WTC11 (cell line): ENCODE results near the gene CD2. TPM values are rescaled to one million over a fixed set of nuclear protein-coding genes. Genes with fewer than 3 reads are reported as not detected.

ENCODE experiments used
- ATAC-seq: fragments of 200-7000 bp; cut with Tn5 transposase; 2 replicates; pipeline ENCODE4 v1.10.0; 2021; ENCODE audit warnings: mild to moderate bottlenecking, moderate library complexity
- CTCF ChIA-PET: fragments of 300-600 bp; sonication (Branson Sonifier 250); formaldehyde crosslinking; loops from one replicate; lab custom pipeline; 2021; ENCODE audit warnings: antibody characterized with exemption; lab: Charles Lee
- POLR2A ChIA-PET: fragments of 350-600 bp; sonication (Branson Sonifier 250); formaldehyde crosslinking; loops from one replicate; lab custom pipeline; 2021; ENCODE audit warnings: antibody characterized with exemption; lab: Charles Lee
- DNase-seq: peaks from one replicate; pipeline ENCODE4 v3.0.0; 2021; ENCODE audit warnings: low spot score
- H3K27ac Mint-ChIP-seq: 2 replicates; pipeline ENCODE4 v1.8.0; 2021; ENCODE audit warnings: mixed read lengths
- H3K27me3 Mint-ChIP-seq: 2 replicates; pipeline ENCODE4 v1.8.0; 2021; ENCODE audit warnings: low read depth, mild to moderate bottlenecking, moderate library complexity, mixed read lengths
- H3K36me3 Mint-ChIP-seq: 2 replicates; pipeline ENCODE4 v1.8.0; 2021; ENCODE audit warnings: mixed read lengths
- H3K4me1 Mint-ChIP-seq: 2 replicates; pipeline ENCODE4 v1.8.0; 2022; ENCODE audit warnings: mixed read lengths
- H3K4me3 Mint-ChIP-seq: 2 replicates; pipeline ENCODE4 v1.8.0; 2021; ENCODE audit warnings: mild to moderate bottlenecking, moderate library complexity, mixed read lengths
- H3K9me3 Mint-ChIP-seq: 2 replicates; pipeline ENCODE4 v1.8.0; 2021; ENCODE audit warnings: mixed read lengths
- CBFB ChIP-seq: sonication (generic); formaldehyde crosslinking; IDR thresholded peaks from 2 replicates; pipeline ENCODE4 v1.8.1; 2022; ENCODE audit warnings: mild to moderate bottlenecking, low read depth, missing genetic modification reagents
- ESRRA ChIP-seq: sonication (generic); formaldehyde crosslinking; IDR thresholded peaks from 2 replicates; pipeline ENCODE4 v1.8.1; 2022; ENCODE audit warnings: mild to moderate bottlenecking, missing genetic modification reagents, borderline replicate concordance
- FOXJ3 ChIP-seq: sonication (generic); formaldehyde crosslinking; IDR thresholded peaks from 2 replicates; pipeline ENCODE4 v1.9.0; 2021; ENCODE audit warnings: missing genetic modification reagents, mild to moderate bottlenecking, borderline replicate concordance
- NFYB ChIP-seq: sonication (generic); formaldehyde crosslinking; conservative IDR thresholded peaks from 2 replicates; pipeline ENCODE4 v1.8.0; 2022; ENCODE audit warnings: low read depth, missing genetic modification reagents
- NR1H2 ChIP-seq: sonication (generic); formaldehyde crosslinking; IDR thresholded peaks from 2 replicates; pipeline ENCODE4 v1.9.0; 2021; ENCODE audit warnings: mild to moderate bottlenecking, moderate library complexity, missing genetic modification reagents
- NR3C1 ChIP-seq: sonication (generic); formaldehyde crosslinking; conservative IDR thresholded peaks from 2 replicates; pipeline ENCODE4 v1.8.1; 2023; ENCODE audit warnings: low read depth, mild to moderate bottlenecking, missing genetic modification reagents
- RELA ChIP-seq: sonication (generic); formaldehyde crosslinking; IDR thresholded peaks from 2 replicates; pipeline ENCODE4 v1.8.1; 2022; ENCODE audit warnings: missing genetic modification reagents, mild to moderate bottlenecking, borderline replicate concordance
- SP1 ChIP-seq: sonication (generic); formaldehyde crosslinking; conservative IDR thresholded peaks from 2 replicates; pipeline ENCODE4 v1.8.1; 2022; ENCODE audit warnings: missing genetic modification reagents
- TEAD4 ChIP-seq: sonication (generic); formaldehyde crosslinking; IDR thresholded peaks from 2 replicates; pipeline ENCODE4 v1.8.0; 2022; ENCODE audit warnings: mild to moderate bottlenecking, missing genetic modification reagents
- TP53 ChIP-seq: sonication (generic); formaldehyde crosslinking; IDR thresholded peaks from 2 replicates; pipeline ENCODE4 v1.8.1; 2023; ENCODE audit warnings: mild to moderate bottlenecking, missing genetic modification reagents
- ZNF416 ChIP-seq: fragments of 250-450 bp; sonication (Bioruptor Pico); IDR thresholded peaks from 2 replicates; pipeline ENCODE4 v1.9.0; 2021; ENCODE audit warnings: mild to moderate bottlenecking, inconsistent platforms
- ZNF671 ChIP-seq: fragments of 250-450 bp; sonication (Bioruptor Pico); IDR thresholded peaks from 2 replicates; pipeline ENCODE4 v1.8.0; 2021; ENCODE audit warnings: mild to moderate bottlenecking
- total RNA-seq: library from RNA; stranded (reverse); gene quantifications from 3 replicates; pipeline ENCODE4 v1.2.3, GENCODE V29; 2021
- TF ChIP-seq, protein P1 (sequence below): sonication (generic); formaldehyde crosslinking; IDR thresholded peaks from 2 replicates; pipeline ENCODE4 v1.8.1; 2023; ENCODE audit warnings: mild to moderate bottlenecking, missing genetic modification reagents, borderline replicate concordance
- TF ChIP-seq, protein P2 (sequence below): fragments of 250-450 bp; sonication (Bioruptor Pico); IDR thresholded peaks from 2 replicates; pipeline ENCODE4 v1.9.0; 2021; ENCODE audit warnings: mild to moderate bottlenecking
- TF ChIP-seq, protein P3 (sequence below): sonication (generic); formaldehyde crosslinking; IDR thresholded peaks from 2 replicates; pipeline ENCODE4 v1.8.1; 2022; ENCODE audit warnings: mild to moderate bottlenecking, moderate library complexity, missing genetic modification reagents
- TF ChIP-seq, protein P4 (sequence below): sonication (generic); formaldehyde crosslinking; IDR thresholded peaks from 2 replicates; pipeline ENCODE4 v1.8.1; 2023; ENCODE audit warnings: mild to moderate bottlenecking, moderate library complexity, missing genetic modification reagents
- TF ChIP-seq, protein P5 (sequence below): sonication (generic); formaldehyde crosslinking; conservative IDR thresholded peaks from 2 replicates; pipeline ENCODE4 v1.8.1; 2023; ENCODE audit warnings: mild to moderate bottlenecking, low read depth, missing genetic modification reagents, moderate library complexity

Gene CD2
- total RNA-seq, 1 experiment from 2014 or later, result 0.13 TPM

DNA sequence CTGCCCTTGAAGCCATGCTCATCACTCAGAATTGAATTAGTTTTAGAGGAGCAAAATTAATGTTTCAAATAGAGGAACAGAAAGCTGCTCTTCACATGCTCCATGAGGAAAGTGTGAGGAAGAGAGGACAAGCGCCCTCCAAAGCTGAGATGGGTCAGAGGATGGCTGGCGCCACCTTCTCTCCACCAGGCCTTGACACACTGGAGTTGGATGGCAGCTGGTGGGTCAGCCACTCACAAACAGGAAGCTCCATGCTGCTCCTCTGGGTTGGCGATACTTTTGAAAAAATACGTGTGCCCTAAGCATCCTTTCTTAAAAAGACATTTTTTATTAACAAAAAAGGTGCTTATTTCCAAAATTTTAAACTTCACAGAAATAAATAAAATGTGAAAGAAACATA is 3.1 kb upstream of the CD2 start:
- H3K36me3 Mint-ChIP-seq, result peaks cover 20% of the 10 kb centered on the region
- H3K27ac Mint-ChIP-seq, result no peak overlapping the region
- ChIA-PET CTCF (interaction anchor here (0.9 to 1.1 kb wide), 2 partner anchors 13 to 67 kb away, joined by 3 to 7 read pairs; no protein-coding TSS in a partner anchor), POLR2A (no interaction called here)
- TF ChIP-seq RELA (CRISPR knock-in tag) (no peak), NR1H2 (CRISPR knock-in tag) (no peak), CBFB (CRISPR knock-in tag) (no peak), FOXJ3 (CRISPR knock-in tag) (no peak), ESRRA (CRISPR knock-in tag) (no peak)
- TF ChIP-seq, protein P1, sequence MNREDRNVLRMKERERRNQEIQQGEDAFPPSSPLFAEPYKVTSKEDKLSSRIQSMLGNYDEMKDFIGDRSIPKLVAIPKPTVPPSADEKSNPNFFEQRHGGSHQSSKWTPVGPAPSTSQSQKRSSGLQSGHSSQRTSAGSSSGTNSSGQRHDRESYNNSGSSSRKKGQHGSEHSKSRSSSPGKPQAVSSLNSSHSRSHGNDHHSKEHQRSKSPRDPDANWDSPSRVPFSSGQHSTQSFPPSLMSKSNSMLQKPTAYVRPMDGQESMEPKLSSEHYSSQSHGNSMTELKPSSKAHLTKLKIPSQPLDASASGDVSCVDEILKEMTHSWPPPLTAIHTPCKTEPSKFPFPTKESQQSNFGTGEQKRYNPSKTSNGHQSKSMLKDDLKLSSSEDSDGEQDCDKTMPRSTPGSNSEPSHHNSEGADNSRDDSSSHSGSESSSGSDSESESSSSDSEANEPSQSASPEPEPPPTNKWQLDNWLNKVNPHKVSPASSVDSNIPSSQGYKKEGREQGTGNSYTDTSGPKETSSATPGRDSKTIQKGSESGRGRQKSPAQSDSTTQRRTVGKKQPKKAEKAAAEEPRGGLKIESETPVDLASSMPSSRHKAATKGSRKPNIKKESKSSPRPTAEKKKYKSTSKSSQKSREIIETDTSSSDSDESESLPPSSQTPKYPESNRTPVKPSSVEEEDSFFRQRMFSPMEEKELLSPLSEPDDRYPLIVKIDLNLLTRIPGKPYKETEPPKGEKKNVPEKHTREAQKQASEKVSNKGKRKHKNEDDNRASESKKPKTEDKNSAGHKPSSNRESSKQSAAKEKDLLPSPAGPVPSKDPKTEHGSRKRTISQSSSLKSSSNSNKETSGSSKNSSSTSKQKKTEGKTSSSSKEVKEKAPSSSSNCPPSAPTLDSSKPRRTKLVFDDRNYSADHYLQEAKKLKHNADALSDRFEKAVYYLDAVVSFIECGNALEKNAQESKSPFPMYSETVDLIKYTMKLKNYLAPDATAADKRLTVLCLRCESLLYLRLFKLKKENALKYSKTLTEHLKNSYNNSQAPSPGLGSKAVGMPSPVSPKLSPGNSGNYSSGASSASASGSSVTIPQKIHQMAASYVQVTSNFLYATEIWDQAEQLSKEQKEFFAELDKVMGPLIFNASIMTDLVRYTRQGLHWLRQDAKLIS (CRISPR knock-in tag), result no peak
- TF ChIP-seq, protein P2, sequence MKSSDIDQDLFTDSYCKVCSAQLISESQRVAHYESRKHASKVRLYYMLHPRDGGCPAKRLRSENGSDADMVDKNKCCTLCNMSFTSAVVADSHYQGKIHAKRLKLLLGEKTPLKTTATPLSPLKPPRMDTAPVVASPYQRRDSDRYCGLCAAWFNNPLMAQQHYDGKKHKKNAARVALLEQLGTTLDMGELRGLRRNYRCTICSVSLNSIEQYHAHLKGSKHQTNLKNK, result no peak
- TF ChIP-seq, protein P3, sequence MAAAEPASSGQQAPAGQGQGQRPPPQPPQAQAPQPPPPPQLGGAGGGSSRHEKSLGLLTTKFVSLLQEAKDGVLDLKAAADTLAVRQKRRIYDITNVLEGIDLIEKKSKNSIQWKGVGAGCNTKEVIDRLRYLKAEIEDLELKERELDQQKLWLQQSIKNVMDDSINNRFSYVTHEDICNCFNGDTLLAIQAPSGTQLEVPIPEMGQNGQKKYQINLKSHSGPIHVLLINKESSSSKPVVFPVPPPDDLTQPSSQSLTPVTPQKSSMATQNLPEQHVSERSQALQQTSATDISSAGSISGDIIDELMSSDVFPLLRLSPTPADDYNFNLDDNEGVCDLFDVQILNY (CRISPR knock-in tag), result no peak
- H3K9me3 Mint-ChIP-seq, result peaks cover 39% of the 10 kb centered on the region
- DNase-seq, result no peak
- H3K27me3 Mint-ChIP-seq, result peaks cover 3% of the 10 kb centered on the region
- H3K4me3 Mint-ChIP-seq, result no peak overlapping the region
- no peak for ATAC-seq
- H3K4me1 Mint-ChIP-seq, result no peaks in the 10 kb centered on the region

DNA sequence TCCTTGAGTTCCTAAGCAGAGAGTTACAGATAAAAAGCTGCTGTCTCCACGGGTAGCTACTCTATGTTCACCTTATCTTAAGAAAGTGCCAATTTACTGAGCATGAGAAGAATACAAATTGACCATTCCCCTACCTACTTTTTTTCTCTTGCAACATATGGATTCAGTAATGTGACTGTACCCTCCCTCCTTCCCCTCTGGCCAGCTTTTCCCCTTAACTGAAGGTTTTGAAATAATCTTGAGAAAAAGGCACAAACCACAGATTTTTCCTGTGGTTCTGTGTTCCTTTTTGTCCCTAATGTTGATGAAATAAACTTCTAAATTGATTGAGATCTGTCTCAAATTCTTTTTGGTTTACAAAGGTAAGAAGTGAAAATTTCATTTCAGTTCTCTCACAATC is 2.6 kb upstream of the CD2 start:
- no peak overlapping the region for H3K27ac Mint-ChIP-seq
- peaks cover 34% of the 10 kb centered on the region for H3K9me3 Mint-ChIP-seq
- no peak for TF ChIP-seq SP1
- TF ChIP-seq, protein P4, sequence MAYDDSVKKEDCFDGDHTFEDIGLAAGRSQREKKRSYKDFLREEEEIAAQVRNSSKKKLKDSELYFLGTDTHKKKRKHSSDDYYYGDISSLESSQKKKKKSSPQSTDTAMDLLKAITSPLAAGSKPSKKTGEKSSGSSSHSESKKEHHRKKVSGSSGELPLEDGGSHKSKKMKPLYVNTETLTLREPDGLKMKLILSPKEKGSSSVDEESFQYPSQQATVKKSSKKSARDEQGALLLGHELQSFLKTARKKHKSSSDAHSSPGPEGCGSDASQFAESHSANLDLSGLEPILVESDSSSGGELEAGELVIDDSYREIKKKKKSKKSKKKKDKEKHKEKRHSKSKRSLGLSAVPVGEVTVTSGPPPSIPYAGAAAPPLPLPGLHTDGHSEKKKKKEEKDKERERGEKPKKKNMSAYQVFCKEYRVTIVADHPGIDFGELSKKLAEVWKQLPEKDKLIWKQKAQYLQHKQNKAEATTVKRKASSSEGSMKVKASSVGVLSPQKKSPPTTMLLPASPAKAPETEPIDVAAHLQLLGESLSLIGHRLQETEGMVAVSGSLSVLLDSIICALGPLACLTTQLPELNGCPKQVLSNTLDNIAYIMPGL (CRISPR knock-in tag), result no peak
- ATAC-seq, result no peak
- no peak for DNase-seq
- ChIA-PET POLR2A (no interaction called here), CTCF (interaction anchor here (0.9 to 1.1 kb wide), 2 partner anchors 13 to 66 kb away, joined by 3 to 7 read pairs; no protein-coding TSS in a partner anchor)
- H3K4me3 Mint-ChIP-seq, result no peak overlapping the region
- H3K4me1 Mint-ChIP-seq, result no peaks in the 10 kb centered on the region
- peaks cover 20% of the 10 kb centered on the region for H3K36me3 Mint-ChIP-seq
- H3K27me3 Mint-ChIP-seq, result peaks cover 3% of the 10 kb centered on the region

DNA sequence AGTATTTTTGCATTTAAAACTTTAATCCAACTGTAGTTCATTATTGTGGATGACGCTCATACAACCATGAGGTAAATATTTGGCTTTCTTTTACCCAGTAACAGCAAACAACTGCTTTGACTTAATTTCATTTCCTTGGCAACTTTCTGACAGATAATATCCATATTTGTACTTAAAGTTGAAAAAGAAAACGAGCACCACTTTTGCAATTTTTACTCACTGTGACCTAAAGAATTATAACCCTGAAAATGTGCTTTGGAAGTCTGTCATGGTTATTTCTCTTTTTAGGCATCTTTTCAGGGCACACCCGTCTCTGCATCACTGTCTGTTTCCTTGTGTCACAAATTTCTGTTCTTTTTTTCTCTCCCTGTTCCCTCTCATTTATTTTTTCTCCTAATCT is 918 bp upstream of the CD2 start:
- H3K9me3 Mint-ChIP-seq, result peaks cover 18% of the 10 kb centered on the region
- ChIA-PET CTCF (no interaction called here), POLR2A (no interaction called here)
- TF ChIP-seq ZNF671 (no peak), NFYB (no peak), NR3C1 (CRISPR knock-in tag) (no peak), TP53 (CRISPR knock-in tag) (no peak), RELA (CRISPR knock-in tag) (no peak), TEAD4 (CRISPR knock-in tag) (no peak), ZNF416 (CRISPR knock-in tag) (no peak)
- TF ChIP-seq, protein P5, sequence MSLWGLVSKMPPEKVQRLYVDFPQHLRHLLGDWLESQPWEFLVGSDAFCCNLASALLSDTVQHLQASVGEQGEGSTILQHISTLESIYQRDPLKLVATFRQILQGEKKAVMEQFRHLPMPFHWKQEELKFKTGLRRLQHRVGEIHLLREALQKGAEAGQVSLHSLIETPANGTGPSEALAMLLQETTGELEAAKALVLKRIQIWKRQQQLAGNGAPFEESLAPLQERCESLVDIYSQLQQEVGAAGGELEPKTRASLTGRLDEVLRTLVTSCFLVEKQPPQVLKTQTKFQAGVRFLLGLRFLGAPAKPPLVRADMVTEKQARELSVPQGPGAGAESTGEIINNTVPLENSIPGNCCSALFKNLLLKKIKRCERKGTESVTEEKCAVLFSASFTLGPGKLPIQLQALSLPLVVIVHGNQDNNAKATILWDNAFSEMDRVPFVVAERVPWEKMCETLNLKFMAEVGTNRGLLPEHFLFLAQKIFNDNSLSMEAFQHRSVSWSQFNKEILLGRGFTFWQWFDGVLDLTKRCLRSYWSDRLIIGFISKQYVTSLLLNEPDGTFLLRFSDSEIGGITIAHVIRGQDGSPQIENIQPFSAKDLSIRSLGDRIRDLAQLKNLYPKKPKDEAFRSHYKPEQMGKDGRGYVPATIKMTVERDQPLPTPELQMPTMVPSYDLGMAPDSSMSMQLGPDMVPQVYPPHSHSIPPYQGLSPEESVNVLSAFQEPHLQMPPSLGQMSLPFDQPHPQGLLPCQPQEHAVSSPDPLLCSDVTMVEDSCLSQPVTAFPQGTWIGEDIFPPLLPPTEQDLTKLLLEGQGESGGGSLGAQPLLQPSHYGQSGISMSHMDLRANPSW (CRISPR knock-in tag), result no peak
- DNase-seq, result no peak
- H3K27me3 Mint-ChIP-seq, result peaks cover 3% of the 10 kb centered on the region; the same call in 1 of the 2 replicates
- H3K36me3 Mint-ChIP-seq, result peaks cover 13% of the 10 kb centered on the region
- ATAC-seq, result no peak
- no peaks in the 10 kb centered on the region for H3K4me1 Mint-ChIP-seq
- no peak overlapping the region for H3K4me3 Mint-ChIP-seq
- no peak overlapping the region for H3K27ac Mint-ChIP-seq
